Parathyroid adenoma (tissue), 2 donors: Measurements from ENCODE around the gene SNRNP25.

Experiments
- H2AFZ ChIP-seq: fragments of 300-600 bp; sonication (generic); one replicate; pipeline ENCODE4 v1.7.0; 2017; ENCODE audit warnings: antibody characterized with exemption, mild to moderate bottlenecking
- H3K27ac ChIP-seq: fragments of 300-600 bp; sonication (generic); one replicate; pipeline ENCODE4 v1.7.0; 2017
- H3K27me3 ChIP-seq: fragments of 300-600 bp; sonication (generic); one replicate; pipeline ENCODE4 v1.7.0; 2017; ENCODE audit warnings: low read length; ENCODE audit not compliant: control insufficient read depth, insufficient read depth
- H3K36me3 ChIP-seq: fragments of 300-600 bp; sonication (generic); one replicate; pipeline ENCODE4 v1.7.0; 2017; ENCODE audit warnings: low read length; ENCODE audit not compliant: control insufficient read depth, insufficient read depth
- H3K4me1 ChIP-seq: fragments of 300-600 bp; sonication (generic); one replicate; pipeline ENCODE4 v1.7.0; 2017; ENCODE audit warnings: control low read depth
- H3K4me2 ChIP-seq: fragments of 300-600 bp; sonication (generic); one replicate; pipeline ENCODE4 v1.7.0; 2017; ENCODE audit warnings: low read length
- H3K4me3 ChIP-seq: fragments of 300-600 bp; sonication (generic); one replicate; pipeline ENCODE4 v1.7.0; 2017; ENCODE audit warnings: low read depth, low read length
- H3K79me2 ChIP-seq: fragments of 300-600 bp; sonication (generic); one replicate; pipeline ENCODE4 v1.7.0; 2017; ENCODE audit warnings: control low read depth
- H3K9ac ChIP-seq: fragments of 300-600 bp; sonication (generic); one replicate; pipeline ENCODE4 v1.7.0; 2017; ENCODE audit warnings: mild to moderate bottlenecking
- H3K9me3 ChIP-seq: fragments of 300-600 bp; sonication (generic); one replicate; pipeline ENCODE4 v1.7.0; 2017; ENCODE audit warnings: low read length; ENCODE audit not compliant: control insufficient read depth
- TF ChIP-seq, protein P1 (sequence below): fragments of 300-600 bp; sonication (generic); IDR thresholded peaks from one replicate; pipeline ENCODE4 v1.7.0; 2017; ENCODE audit warnings: antibody characterized with exemption, mild to moderate bottlenecking
- donor health status: primary hyperparathyroidism.

SNRNP25 gene

DNA sequence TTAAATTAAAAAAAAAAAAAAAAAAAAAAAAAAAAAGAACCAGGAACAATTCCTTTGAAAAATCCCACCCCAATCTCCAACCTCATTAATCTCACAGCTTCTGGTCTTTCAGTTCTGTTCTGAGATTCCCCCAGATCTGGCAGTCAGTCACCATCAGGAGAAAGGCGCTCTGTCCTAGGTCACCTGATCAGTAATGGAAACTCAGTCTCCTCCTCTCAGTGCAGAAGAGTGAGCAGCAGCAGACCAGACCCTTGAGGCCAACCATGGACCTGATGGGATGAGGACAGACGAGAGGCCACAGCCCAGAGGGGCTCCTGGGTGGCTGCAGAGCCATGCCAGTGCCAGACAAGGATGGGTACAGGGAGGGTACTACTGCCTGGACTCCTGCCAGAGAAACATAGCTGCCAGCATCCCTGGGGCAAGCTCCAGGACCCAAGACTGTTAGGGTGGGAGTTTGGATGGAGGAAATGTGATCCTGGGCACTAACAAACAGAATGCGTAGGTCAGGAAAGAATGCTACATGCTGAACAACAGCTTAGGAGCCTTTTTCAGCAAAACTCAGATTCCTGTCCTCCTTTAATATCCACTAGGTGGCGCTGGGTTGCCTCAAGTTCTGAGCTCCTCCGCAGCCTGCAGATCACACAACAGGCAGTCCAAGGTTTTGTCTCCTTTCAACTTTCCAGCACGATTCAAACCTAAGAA, 53.1 kb downstream of the SNRNP25 start:
- Histone ChIP-seq H3K27me3 (no peaks in the 10 kb centered on the region), H3K27ac (no peak overlapping the region), H3K4me1 (no peaks in the 10 kb centered on the region), H2AFZ (no peak overlapping the region), H3K9ac (no peak overlapping the region), H3K4me2 (no peak overlapping the region), H3K9me3 (no peaks in the 10 kb centered on the region), H3K4me3 (no peak overlapping the region), H3K79me2 (no peaks in the 10 kb centered on the region), H3K36me3 (no peaks in the 10 kb centered on the region)
- TF ChIP-seq, protein P1, sequence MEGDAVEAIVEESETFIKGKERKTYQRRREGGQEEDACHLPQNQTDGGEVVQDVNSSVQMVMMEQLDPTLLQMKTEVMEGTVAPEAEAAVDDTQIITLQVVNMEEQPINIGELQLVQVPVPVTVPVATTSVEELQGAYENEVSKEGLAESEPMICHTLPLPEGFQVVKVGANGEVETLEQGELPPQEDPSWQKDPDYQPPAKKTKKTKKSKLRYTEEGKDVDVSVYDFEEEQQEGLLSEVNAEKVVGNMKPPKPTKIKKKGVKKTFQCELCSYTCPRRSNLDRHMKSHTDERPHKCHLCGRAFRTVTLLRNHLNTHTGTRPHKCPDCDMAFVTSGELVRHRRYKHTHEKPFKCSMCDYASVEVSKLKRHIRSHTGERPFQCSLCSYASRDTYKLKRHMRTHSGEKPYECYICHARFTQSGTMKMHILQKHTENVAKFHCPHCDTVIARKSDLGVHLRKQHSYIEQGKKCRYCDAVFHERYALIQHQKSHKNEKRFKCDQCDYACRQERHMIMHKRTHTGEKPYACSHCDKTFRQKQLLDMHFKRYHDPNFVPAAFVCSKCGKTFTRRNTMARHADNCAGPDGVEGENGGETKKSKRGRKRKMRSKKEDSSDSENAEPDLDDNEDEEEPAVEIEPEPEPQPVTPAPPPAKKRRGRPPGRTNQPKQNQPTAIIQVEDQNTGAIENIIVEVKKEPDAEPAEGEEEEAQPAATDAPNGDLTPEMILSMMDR, result peak; percentile 84
